PC-9 (cell line): ENCODE results near the gene FRAT2. TPM values are rescaled to one million over a fixed set of nuclear protein-coding genes. Genes with fewer than 3 reads are reported as not detected.

Experiments
- BruUV-seq: library from RNA; stranded (reverse); fragments of 400-500 nt; replicated peaks from 2 replicates; lab custom pipeline; 2021; lab: Mats Ljungman, UMichigan
- CTCF ChIA-PET: fragments of 300-600 bp; sonication (Branson Sonifier 250); formaldehyde crosslinking; loops from one replicate; lab custom pipeline; 2022; ENCODE audit warnings: antibody characterized with exemption; lab: Charles Lee
- POLR2A ChIA-PET: fragments of 300-600 bp; sonication (Branson Sonifier 250); formaldehyde crosslinking; loops from one replicate; lab custom pipeline; 2022; ENCODE audit warnings: antibody characterized with exemption; ENCODE audit not compliant: unreplicated experiment; lab: Charles Lee
- DNase-seq, 2 experiments: peaks; one replicate each; pipeline versions ENCODE4 v3.0.0 to v3.0.0-alpha.2; 2015 to 2022; ENCODE audit warnings: mixed read lengths in 1 of 2
- H2AFZ ChIP-seq: fragments of 200-600 bp; sonication (generic); 2 replicates; pipeline ENCODE4 v1.8.1; 2017; ENCODE audit warnings: antibody characterized with exemption
- H3F3A ChIP-seq: fragments of 200-600 bp; sonication (generic); 2 replicates; pipeline ENCODE4 v1.8.1; 2017; ENCODE audit warnings: antibody characterized with exemption, mild to moderate bottlenecking, low read depth; ENCODE audit not compliant: insufficient read depth
- H3K27ac ChIP-seq: fragments of 200-600 bp; sonication (generic); 2 replicates; pipeline ENCODE4 v1.6.1; 2016; ENCODE audit warnings: mixed run types
- H3K27me3 ChIP-seq: fragments of 200-600 bp; sonication (generic); 2 replicates; pipeline ENCODE4 v1.6.1; 2016; ENCODE audit warnings: low read depth, mixed run types; ENCODE audit not compliant: insufficient read depth
- H3K36me3 ChIP-seq: fragments of 200-600 bp; sonication (generic); 2 replicates; pipeline ENCODE4 v1.6.1; 2016; ENCODE audit warnings: low read depth, mixed run types
- H3K4me1 ChIP-seq: fragments of 200-600 bp; sonication (generic); replicated peaks from 2 replicates; pipeline ENCODE4 v1.6.1; 2016; ENCODE audit warnings: mixed run types; ENCODE audit not compliant: insufficient read depth
- H3K4me2 ChIP-seq: fragments of 200-600 bp; sonication (generic); 2 replicates; pipeline ENCODE4 v1.6.1; 2017; ENCODE audit warnings: mixed run types
- H3K4me3 ChIP-seq: fragments of 200-600 bp; sonication (generic); 2 replicates; pipeline ENCODE4 v1.6.1; 2016; ENCODE audit warnings: mixed run types
- H3K79me2 ChIP-seq: fragments of 200-600 bp; sonication (generic); 2 replicates; pipeline ENCODE4 v1.6.1; 2017; ENCODE audit warnings: low read depth, mixed run types
- H3K9me2 ChIP-seq: fragments of 200-600 bp; sonication (generic); 2 replicates; pipeline ENCODE4 v1.8.1; 2017; ENCODE audit warnings: mild to moderate bottlenecking; ENCODE audit not compliant: insufficient read depth
- H3K9me3 ChIP-seq: fragments of 200-600 bp; sonication (generic); 2 replicates; pipeline ENCODE4 v1.8.1; 2016; ENCODE audit warnings: low read depth; ENCODE audit not compliant: insufficient read depth
- H4K20me1 ChIP-seq: fragments of 200-600 bp; sonication (generic); 2 replicates; pipeline ENCODE4 v1.8.1; 2017; ENCODE audit not compliant: insufficient read depth
- CTCF ChIP-seq: fragments of 200-600 bp; sonication (generic); conservative IDR thresholded peaks from 2 replicates; pipeline ENCODE4 v1.6.1; 2017; ENCODE audit warnings: mixed run types, antibody characterized with exemption, mild to moderate bottlenecking, moderate library complexity
- EZH2 ChIP-seq: fragments of 200-600 bp; sonication (generic); IDR thresholded peaks from 2 replicates; pipeline ENCODE4 v1.8.0; 2017; ENCODE audit warnings: antibody characterized with exemption, low read depth
- intact Hi-C: fragments of 100-400 bp; cut with micrococcal nuclease; formaldehyde crosslinking; loops from one replicate; pipeline ENCODE4 v1.10.0; 2022; ENCODE audit not compliant: unreplicated experiment
- total RNA-seq: library from RNA; stranded (reverse); gene quantifications from 2 replicates; pipeline ENCODE4 v1.2.3, GENCODE V29; 2021

The FRAT2 gene
- total RNA-seq, 1 experiment from 2014 or later, result 11.0 TPM

GRCh38 chr10:97358349-97358748 is 23.8 kb upstream of the FRAT2 start:
- no peak overlapping the region for H3K4me3 ChIP-seq
- H3K79me2 ChIP-seq, result no peaks in the 10 kb centered on the region
- H3K4me1 ChIP-seq, result no peaks in the 10 kb centered on the region
- no peaks in the 10 kb centered on the region for H4K20me1 ChIP-seq
- no TSS peak for BruUV-seq
- no peaks in the 10 kb centered on the region for H3K9me3 ChIP-seq
- DNase-seq, result no peak
- H3F3A ChIP-seq, result no peaks in the 10 kb centered on the region
- intact Hi-C loops, result no loop called here
- no peak overlapping the region for H2AFZ ChIP-seq
- no peaks in the 10 kb centered on the region for H3K27me3 ChIP-seq
- H3K4me2 ChIP-seq, result no peak overlapping the region
- POLR2A ChIA-PET, result no interaction called here
- no peaks in the 10 kb centered on the region for H3K9me2 ChIP-seq
- no peak overlapping the region for H3K27ac ChIP-seq
- no peak for TF ChIP-seq CTCF
- CTCF ChIA-PET, result no interaction called here
- H3K36me3 ChIP-seq, result no peaks in the 10 kb centered on the region

- Histone ChIP-seq H3K9me3 (no peaks in the 10 kb centered on the region), H3K9me2 (no peaks in the 10 kb centered on the region), H3K4me1 (no peaks in the 10 kb centered on the region), H3K27me3 (no peaks in the 10 kb centered on the region), H3K4me2 (no peak overlapping the region), H3K36me3 (no peaks in the 10 kb centered on the region), H3K4me3 (no peak overlapping the region), H3K79me2 (no peaks in the 10 kb centered on the region), H3F3A (no peaks in the 10 kb centered on the region), H2AFZ (no peak overlapping the region), H4K20me1 (no peaks in the 10 kb centered on the region), H3K27ac (no peak overlapping the region)
- BruUV-seq, result no TSS peak
- CTCF ChIA-PET, result no interaction called here
- POLR2A ChIA-PET, result no interaction called here
- intact Hi-C loops, result no loop called here
- DNase-seq, result no peak
- TF ChIP-seq CTCF, result no peak
- TF ChIP-seq EZH2, result no peak
Observed at GRCh38 chr10:97356918-97357317, 22.4 kb upstream of the FRAT2 start.

- Histone ChIP-seq H4K20me1 (no peaks in the 10 kb centered on the region), H3F3A (no peaks in the 10 kb centered on the region), H3K79me2 (no peaks in the 10 kb centered on the region), H3K27me3 (no peaks in the 10 kb centered on the region), H3K4me3 (no peak overlapping the region), H3K9me3 (no peaks in the 10 kb centered on the region), H3K9me2 (no peaks in the 10 kb centered on the region), H3K4me1 (no peaks in the 10 kb centered on the region), H3K36me3 (no peaks in the 10 kb centered on the region), H2AFZ (no peak overlapping the region), H3K4me2 (no peak overlapping the region), H3K27ac (no peak overlapping the region)
- DNase-seq, result no peak
- intact Hi-C loops, result no loop called here
- ChIA-PET POLR2A (no interaction called here), CTCF (no interaction called here)
- BruUV-seq, result no TSS peak
- TF ChIP-seq CTCF, result no peak
- TF ChIP-seq EZH2, result no peak
Observed at GRCh38 chr10:97356318-97356914, 21.9 kb upstream of the FRAT2 start.
